HG03175 (cell line): Measurements from ENCODE around the gene ACBD4.
"Not testable (repeated sequence)": the region's sequence is repeated elsewhere in the genome, so short reads cannot be mapped to it uniquely, and the experiment has no call there.

Experiments
- ATAC-seq: cut with Tn5 transposase; IDR thresholded peaks from one replicate; pipeline ENCODE4 v1.9.1; 2021; ENCODE audit warnings: mild to moderate bottlenecking, moderate library complexity; ENCODE audit not compliant: unreplicated experiment

The ACBD4 gene

DNA sequence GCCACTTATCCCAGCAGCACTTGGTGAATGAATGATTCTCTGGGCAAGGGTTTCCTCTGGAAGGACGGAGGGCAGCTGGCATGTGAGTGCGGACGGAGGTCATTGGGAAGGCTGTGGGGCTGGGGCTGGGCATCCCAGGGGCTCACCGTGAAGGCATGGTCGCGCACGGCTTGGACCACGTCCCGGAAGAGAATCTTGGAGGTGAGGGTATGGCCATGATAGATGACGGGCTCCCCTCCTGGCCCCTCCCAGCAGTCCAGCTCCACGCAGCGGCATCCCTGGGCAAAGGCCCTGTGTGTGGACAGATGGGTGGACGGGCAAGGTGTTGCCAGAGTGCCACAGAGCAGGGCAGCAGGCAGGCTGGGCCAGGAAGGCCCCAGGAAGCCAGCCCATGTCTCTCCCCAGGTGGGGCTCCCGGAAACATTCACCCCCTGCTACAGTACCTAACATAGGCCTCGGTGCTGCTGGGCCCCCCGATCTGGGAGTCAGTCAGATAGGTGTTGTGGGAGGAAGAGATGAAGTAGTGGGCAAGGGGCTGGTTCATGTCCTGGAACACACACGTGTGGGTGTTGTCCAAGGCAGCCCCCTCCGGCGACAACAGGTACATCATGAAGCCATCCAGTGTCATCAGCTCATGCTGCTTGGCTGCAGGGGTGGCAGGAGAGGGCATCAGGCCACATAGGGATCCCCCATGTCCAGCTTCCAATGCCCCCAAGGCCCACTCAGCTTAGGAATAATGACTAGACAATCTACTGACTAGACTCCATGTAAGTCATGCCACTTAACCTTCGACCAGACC lies 17.4 kb upstream of the ACBD4 start:
- ATAC-seq = no peak

DNA sequence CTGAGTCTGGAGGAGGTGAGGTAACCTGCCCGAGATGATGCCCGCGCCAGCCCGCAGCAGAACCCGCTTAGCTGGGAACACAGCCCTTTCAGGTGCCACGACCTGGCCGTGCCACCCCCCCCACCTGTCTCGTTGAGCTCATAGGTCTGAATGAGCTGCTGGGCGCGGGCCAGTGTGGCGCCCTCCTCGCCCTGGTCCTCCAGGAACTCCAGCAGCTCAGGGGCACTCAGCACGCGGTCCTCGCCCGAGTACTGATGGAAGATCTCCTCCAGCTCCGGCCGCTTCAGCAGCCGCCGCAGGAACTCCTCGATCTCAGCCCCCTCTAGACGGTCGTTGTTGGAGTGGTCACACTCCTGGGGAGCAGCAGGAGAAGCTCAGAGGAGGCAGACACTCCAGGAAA lies 16.8 kb upstream of the ACBD4 start:
- no peak for ATAC-seq

DNA sequence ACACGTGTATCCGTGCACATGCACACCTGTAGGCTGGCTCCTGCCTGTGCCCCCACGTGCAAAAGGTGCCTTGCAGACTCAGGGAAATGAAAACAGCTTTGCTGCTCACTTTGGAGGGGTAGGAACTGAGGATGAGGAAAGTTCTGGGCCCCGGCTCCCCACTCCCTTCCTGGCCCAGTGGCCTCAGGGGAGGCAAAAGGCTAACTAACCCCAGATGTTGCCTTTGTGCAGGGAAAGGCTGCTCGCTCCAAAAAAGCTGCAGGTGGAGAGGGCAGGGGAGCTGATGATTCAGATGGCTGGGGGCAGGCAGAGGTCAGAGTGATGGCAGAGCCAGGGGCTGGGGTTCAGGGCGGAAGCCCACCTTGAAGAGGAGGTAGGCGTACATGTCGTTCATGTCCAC lies 15.5 kb upstream of the ACBD4 start:
- ATAC-seq = no peak

DNA sequence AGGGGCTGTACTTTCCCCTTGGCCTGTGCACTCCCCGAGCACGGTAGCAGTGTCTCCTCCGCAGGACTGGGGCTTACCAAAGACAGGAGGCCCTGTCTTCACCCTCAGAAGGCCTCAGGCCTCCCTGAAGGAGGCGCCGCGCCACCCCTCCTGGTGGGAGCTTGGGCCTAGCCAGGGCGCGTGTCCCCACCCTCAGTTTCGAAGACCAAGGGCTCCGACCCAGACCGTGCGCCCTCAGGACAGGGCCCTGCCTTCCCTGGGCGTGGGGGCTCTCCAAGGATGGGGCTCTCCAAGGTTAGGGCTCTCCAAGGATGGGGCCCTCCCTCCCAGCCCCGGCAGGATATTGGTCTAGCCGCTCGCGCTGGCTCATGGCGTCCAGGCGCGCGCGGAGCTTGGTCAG lies 14.9 kb upstream of the ACBD4 start:
- ATAC-seq = no peak

DNA sequence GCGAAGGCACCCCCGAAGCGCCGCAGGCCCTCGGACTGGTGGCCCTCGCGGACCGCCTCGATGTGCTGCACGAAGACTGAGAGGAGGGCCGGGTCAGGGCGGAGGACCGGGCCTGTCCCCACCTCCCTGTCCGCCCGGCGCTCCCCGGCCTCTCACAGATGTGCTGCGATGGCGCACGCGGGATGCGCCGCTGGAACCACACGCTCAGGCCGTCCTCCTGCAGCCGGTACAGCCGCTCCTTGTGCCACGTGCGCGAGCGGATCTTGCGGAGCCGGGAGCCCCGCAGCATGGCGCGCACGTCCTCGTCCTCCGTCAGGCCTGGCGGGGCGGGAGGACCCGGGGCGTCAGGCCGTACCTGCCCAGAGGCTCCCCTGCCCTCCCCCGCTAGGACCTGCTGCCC lies 14.4 kb upstream of the ACBD4 start:
- no peak for ATAC-seq

DNA sequence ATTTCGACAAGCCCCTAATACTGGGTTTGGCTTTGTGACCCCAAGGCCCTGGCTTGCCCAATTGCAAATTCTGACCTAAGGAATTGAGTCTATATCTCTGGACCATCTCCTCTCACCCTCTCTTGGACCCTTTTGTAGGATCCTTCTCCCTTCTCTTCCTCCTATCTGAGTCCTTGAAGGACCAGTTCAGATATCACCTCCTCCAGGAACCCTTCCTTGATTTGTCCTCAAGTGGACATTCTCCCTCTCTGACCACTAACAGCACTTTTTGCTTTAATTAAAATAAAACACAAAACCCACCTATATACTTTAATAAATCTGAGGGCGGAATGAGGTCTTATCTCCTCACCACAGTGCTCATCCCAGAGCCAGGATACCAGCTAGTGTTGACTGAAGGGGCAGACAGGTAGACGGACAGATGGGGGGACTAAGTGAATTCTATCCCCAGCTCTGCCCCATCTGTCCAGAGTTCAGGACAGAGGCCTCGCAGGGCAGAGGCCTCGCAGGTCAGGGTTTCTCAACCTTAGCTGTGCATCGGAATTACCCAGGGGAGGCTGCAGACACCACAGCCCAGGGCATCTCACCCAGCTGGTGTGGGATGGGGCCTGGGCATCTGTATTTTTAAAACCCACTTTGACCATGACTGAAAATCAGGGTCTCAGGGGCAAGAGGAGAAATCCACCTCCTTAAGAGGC lies 12.3 kb upstream of the ACBD4 start:
- no peak for ATAC-seq

DNA sequence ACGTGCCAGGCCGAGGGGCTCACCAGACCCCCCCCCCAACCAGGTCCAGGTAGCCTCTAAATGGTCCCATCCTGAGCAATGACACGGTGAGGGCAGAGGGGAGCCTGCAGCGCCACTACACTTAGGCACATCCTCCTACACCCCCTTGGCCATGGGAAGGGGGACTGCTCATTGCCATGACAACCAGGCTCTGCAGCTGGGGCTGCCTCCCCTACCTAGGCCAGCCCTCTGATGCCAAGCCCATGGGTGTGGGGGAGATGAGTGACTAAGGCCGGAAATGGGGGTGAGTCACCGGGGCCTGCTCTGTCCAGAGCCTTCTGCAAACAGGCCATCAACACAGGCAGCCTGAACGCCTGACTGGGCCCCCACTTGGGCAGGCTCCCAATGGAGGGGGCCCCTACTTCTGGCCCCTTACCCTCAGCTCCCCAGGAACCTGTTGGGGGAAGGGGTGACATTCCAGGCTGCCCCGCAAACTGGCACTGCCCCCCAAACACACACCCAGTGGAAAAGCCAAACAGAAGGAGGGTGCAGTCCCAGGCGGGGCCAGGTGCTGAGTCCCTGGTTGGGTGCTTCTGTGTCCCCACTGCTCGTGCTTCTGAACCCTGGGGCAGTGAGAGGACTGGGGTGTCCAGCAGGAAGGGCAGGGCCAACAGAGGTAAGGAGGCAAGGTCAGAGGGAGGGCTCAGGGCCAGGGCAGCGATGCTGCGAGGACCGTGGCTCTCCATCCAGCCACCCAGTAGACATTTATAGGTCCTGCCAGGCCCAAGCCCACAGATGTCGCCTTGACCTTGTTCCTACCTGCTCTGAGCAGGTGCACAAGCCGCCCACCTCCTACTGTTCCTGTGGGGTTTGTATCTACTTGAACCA lies 11.3 kb upstream of the ACBD4 start:
- no peak for ATAC-seq

DNA sequence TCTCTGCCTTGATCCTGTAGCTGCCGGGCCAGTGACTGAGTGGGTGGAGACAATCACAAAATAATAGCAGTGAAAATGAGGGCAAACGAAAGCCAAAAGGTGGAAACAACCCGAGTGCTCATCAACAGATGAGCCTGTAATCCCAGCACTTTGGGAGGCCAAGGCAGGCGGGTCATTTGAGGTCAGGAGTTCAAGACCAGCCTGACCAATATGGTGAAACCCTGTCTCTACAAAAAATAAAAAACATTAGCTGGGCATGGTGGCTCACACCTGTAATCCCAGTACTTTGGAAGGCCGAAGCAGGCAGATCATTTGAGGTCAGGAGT lies 10.7 kb upstream of the ACBD4 start:
- not testable (repeated sequence) for ATAC-seq

DNA sequence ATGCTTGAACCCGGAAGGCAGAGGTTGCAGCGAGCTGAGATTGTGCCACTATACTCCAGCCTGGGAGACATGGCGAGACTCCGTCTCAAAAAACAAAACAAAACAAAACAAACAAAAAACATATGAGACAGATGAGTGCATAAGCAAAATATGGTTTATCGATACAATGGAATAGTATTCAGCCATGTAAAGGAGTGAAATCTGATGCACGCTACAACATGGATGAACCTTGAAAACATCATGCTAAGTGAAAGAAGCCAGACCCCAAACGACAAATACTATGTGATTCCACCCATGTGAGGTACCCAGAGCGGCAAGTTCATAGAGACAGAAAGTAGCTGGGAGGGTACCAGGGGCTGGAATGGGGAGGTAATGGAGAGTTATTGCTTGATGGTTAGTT lies 10.0 kb upstream of the ACBD4 start:
- ATAC-seq = no peak

DNA sequence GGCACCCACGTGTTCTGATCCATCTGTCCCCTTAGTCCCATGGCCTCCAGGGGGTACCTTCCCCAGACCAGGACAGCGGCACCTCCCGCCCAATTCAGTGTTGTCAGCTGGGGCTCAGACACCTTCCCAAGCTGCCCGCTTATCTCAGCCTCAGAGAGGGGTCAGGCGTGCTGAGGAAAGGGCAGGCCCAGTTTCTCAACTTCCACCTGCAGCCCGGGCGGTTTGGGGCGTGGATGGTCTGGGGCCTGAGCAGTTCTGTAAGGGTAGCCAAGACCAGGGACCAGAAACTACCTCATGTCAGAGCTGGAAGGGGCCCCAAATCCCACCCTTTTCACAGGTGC lies 8.3 kb upstream of the ACBD4 start:
- ATAC-seq = no peak

DNA sequence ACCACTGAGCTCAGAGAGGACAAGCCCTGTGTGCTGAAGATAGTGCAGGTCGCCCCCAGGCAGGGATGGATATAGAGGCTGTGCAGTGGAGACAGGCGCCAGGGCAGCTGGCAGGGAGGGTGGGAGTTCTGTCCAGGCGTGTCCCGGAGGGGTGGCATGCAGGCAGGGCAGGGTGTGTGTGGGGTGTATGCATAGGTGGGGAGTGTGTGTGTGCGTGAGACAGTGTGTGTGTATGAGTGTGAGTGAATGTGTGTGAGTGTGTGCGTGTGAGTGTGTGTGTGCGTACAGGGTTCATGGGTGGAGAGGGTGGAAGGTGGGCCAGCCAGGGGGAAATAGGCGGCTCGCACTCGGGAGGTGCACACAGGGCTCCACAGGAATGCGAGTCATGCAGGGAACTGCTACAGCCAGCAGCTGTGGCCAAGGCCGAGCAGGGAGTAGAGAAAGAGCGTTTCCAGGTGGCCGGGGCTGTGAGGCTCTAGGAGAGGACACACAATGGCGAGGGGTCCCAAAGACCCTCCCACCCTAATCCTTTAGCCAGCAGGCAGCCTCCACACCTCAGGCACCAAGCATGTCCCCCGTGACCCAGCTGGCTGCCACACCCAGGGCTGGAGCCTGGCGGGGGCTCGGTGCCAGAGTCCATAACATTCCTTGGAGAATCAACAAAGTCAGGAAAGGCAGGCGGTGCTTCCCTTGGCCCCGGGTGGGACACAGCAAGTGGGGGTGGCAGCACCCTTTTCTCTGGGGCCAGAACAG lies 7.8 kb upstream of the ACBD4 start:
- no peak for ATAC-seq

DNA sequence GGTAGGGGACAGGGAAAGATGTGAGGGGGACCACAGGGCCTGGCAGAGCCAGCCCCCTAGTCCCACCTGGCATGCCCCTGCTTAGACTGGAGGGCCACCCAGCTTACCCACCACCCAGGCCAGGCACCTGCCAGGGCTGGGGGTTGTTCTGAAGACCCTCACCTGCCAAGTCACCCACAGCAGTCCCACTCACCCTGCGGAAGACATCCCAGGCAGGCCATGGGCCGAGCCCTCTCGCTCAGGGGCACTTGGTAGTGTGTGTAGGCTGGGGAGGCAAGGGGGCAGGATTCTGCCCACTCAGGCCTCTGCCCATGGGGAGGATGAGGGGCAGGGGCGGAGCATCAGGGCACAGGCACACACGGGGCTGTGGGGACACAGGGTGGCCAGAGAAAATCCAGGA lies 7.2 kb upstream of the ACBD4 start:
- no peak for ATAC-seq

DNA sequence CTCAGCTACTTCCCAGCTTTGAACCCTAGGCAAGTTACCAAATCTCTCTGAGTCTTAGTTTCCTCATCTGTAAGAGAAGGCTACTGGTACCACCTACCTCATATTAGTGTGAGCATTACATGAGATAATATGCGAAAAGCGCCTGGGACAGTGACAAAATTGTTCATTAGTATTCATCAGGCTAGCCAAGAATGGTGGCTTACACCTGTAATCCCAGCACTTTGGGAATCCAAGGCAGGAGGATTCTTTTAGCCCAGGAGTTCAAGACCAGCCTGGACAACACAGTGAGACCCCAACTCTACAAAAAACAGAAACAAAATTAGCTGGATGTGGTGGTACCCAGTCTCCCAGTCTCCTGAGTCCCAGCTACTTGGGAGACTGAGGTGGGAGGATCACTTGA lies 6.5 kb upstream of the ACBD4 start:
- no peak for ATAC-seq

DNA sequence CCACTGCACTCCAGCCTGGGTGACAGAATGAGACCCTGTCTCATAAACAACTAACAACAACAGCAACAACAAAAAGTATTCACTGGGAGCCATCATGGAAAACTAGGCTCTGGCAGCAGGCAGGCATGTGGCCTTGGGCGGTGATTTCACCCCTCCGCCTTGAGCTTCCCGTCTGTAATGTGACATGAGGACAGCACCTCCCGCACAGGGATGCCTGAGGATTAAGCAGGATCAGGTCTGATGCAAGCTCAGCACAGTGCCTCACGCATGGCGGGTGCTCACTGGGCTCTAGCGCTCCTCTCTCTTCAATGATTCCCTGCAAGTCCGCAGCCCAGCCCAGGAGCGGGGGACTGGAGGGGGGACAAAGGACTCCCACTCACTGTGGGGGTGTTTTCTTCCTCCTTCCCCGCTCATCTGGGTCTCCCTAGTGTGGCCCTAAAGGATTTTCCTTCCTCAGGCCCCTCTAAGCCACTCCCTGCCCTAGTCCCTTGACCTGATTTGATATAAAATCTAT lies 6.0 kb upstream of the ACBD4 start:
- ATAC-seq = no peak

DNA sequence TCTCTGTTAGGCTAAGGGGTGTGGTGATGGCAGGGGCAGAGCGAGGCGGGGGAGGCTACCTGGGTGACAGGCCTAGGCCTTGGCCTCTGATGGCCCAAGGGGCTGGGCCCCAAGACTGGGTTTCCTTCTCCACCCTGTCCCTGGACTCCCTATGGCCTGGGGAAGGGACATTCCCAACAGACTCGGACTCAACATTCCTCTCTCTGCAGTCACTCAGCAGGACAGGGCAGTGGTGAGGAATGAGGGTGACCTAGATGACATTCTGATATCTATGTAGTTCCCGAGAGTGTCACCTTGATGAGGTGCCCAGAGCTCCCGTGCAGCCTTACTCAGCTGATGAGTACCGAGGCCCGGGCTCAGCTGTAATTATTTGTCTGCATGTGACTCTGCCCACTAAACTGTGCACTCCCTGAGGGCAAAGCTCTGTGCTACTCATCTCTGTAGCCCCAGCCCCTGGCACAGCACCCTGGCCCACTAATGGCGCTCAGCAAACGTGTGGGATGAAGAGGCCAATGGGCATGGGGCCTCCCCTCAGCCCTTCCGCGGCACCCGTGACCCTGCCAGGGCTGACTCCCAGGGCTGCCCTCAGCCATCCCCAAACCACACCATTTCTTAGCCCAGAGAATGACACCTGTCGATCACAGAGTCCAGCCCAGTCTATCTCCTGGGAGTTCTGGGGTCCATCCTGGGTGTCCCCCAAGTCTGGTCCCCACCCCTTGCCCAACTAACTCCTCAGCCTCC lies 5.4 kb upstream of the ACBD4 start:
- ATAC-seq = no peak

DNA sequence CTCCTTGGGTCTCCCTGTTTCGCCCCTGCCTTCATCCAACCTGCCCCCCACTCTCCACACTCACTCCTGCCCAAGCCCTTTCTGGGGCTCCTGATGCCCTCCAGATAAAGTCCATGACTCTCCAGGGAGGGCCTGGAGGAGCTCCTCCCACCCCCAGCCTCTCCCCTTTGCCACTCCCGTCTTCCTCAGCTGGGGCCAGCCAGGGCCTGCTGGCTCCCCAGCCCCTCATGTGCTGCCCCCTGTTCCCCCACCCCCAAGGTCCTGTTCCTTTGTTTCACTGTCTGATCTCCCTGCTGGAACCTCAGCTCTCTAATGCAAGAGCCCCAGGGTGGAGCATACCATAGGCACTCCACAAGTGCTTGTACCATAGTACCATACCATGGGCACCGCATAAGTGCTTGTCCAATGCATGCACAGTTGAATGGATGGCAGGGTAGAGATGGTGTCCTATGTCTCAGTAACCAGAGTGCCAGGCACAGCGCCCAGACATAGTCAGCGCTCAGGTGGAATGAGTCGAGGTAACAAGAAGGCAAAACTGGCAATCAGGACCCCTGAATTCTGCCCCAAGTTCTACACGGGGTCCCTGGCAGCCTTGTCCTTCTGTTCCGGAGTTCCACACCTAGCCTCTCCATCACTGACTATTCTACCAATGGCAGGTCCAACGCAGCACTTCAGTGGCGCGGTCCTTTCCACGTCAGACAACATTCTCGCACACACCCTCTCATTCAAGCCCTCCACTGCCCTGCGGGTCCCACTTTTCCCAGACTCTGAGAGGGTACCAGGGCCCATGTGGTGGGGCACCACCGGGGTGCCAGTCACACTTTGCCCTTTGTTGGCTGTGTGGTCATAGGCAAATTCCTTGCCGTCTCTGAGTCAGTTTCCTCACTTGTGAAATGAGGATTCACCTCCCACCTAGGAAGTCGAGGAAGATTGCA lies 4.5 kb upstream of the ACBD4 start:
- ATAC-seq = no peak

DNA sequence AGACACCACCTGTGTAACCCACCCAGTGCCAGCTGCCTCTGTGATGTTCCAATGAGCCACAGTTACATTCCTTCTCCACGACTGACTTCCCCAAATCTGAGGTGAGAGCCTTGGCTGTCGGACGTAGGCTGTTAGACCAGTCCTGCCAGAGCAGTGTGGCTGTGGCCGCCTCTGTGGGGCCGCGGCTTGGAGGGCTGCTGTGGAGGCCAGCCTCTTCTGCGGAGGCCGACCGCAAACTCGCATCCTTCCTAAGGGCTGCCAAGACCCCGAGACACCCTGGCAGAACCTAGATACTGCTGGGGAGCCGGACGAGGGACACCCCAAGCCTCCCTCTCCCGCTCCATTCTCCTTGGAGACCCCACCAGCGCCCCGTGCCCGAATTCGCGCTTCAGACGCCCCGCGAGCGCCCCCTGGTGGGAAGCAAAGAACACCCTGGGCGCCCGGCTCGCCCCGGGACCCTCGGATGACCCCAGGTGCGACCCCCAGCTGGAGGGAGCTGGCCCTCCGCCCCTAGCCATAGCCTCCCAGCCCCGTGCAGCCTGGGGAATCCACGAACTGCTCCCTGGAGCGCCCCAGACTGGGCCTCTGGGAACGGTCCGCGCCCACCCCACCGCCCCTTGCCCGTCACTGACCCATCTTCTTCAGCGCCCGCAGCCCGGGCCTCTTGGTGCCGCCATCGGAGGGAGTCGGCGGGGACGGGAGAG lies 3.7 kb upstream of the ACBD4 start:
- ATAC-seq = no peak

DNA sequence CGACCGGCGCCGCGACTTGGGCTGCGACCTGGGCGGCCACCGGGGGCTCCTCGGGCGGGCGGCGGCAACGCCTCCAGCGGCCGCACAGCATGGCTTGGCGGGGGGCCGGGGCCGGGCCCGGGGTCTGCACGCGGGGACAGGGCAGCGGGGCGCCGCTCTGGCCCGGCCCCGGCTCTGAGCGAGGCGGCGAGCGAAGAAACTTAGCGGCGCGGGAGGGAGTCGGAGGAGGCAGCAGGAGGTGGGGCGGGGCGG lies 3.2 kb upstream of the ACBD4 start, which contains the start of gene PLCD3:
TSS of gene PLCD3 (minus strand) at position 196 of the 252 bp plus-strand sequence. CDS start at position 91, 105 bp downstream.
- ATAC-seq = no peak
